Tibial artery (tissue), 4 donors: ENCODE data around the gene KNDC1.

Experiments used
- DNase-seq, 2 donors: peaks; one replicate each; pipeline ENCODE4 v3.0.0-alpha.2; 2019
- H3K27ac ChIP-seq, 2 donors: fragments of 200-600 bp; sonication (generic) in 1 of 2; 1 replicate in 1 of 2; 2 replicates in 1 of 2; pipeline ENCODE4 v1.5.1; 2018 to 2019; ENCODE audit warnings: mild to moderate bottlenecking in 1 of 2
- H3K27me3 ChIP-seq, 2 donors: fragments of 200-600 bp; sonication (generic) in 1 of 2; one replicate each; pipeline versions ENCODE4 v1.5.1 to v1.6.0; 2016 to 2019
- H3K36me3 ChIP-seq, 3 donors: fragments of 200-600 bp; sonication (generic) in 2 of 3; one replicate each; pipeline ENCODE4 v1.5.1; 2016 to 2019; ENCODE audit warnings: mild to moderate bottlenecking in 2 of 3
- H3K4me1 ChIP-seq, 4 donors: fragments of 200-600 bp; sonication (generic) in 2 of 4; 1 replicate in 3 of 4; 2 replicates in 1 of 4; pipeline ENCODE4 v1.5.1; 2016 to 2019
- H3K4me3 ChIP-seq, 2 donors: fragments of 200-600 bp; sonication (generic) in 1 of 2; 1 replicate in 1 of 2; 2 replicates in 1 of 2; pipeline ENCODE4 v1.5.1; 2018 to 2019; ENCODE audit warnings: mild to moderate bottlenecking in 2 of 2
- H3K9me3 ChIP-seq, 3 donors: fragments of 200-600 bp; sonication (generic) in 1 of 3; one replicate each; pipeline ENCODE4 v1.5.1; 2016 to 2019
- CTCF ChIP-seq, 2 experiments: fragments of 200-600 bp in 1 of 2; fragments of 450-650 bp in 1 of 2; IDR thresholded peaks; one replicate each; pipeline ENCODE4 v1.5.1; 2017 to 2019; ENCODE audit warnings: antibody characterized with exemption in 2 of 2, mild to moderate bottlenecking in 1 of 2, moderate library complexity in 1 of 2
- intact Hi-C: fragments of 100-400 bp; cut with DNase I; formaldehyde crosslinking; loops from one replicate; pipeline ENCODE4 v1.15.0; 2023; ENCODE audit warnings: low total_unique reads

KNDC1 gene

GRCh38 chr10:133201948-133202725 is 42.1 kb downstream of the KNDC1 start:
- TF ChIP-seq CTCF (IDR thresholded peaks at IDR 0.05), result no peak
- no peak for DNase-seq
- intact Hi-C loops, result no loop called here
- no peaks in the 10 kb centered on the region for H3K4me1 ChIP-seq
- H3K36me3 ChIP-seq, result no peaks in the 10 kb centered on the region
- no peak overlapping the region for H3K27ac ChIP-seq
- no peak overlapping the region for H3K4me3 ChIP-seq
- no peaks in the 10 kb centered on the region for H3K9me3 ChIP-seq
- H3K27me3 ChIP-seq, result peaks cover 0 to 51% of the 10 kb centered on the region in 2 donors

- no peak for TF ChIP-seq CTCF (IDR thresholded peaks at IDR 0.05)
- H3K4me3 ChIP-seq, result no peak overlapping the region
- no peaks in the 10 kb centered on the region for H3K36me3 ChIP-seq
- H3K27ac ChIP-seq, result no peak overlapping the region
- no peak for DNase-seq
- intact Hi-C loops, result no loop called here
- H3K4me1 ChIP-seq, result no peaks in the 10 kb centered on the region
- no peaks in the 10 kb centered on the region for H3K9me3 ChIP-seq
- H3K27me3 ChIP-seq, result peaks cover 0 to 46% of the 10 kb centered on the region in 2 donors
Observed at GRCh38 chr10:133202778-133203651, 43.0 kb downstream of the KNDC1 start.

- H3K4me3 ChIP-seq, result no peak overlapping the region
- no peak overlapping the region for H3K27ac ChIP-seq
- H3K9me3 ChIP-seq, result no peaks in the 10 kb centered on the region
- no peaks in the 10 kb centered on the region for H3K36me3 ChIP-seq
- peaks cover 0 to 39% of the 10 kb centered on the region in 2 donors for H3K27me3 ChIP-seq
- no peaks in the 10 kb centered on the region for H3K4me1 ChIP-seq
- intact Hi-C loops, result no loop called here
- DNase-seq, result no peak
- no peak for TF ChIP-seq CTCF (IDR thresholded peaks at IDR 0.05)
Observed at GRCh38 chr10:133203652-133204195, 43.7 kb downstream of the KNDC1 start.

- intact Hi-C loops, result no loop called here
- H3K27ac ChIP-seq, result no peak overlapping the region
- no peaks in the 10 kb centered on the region for H3K36me3 ChIP-seq
- DNase-seq, result no peak
- TF ChIP-seq CTCF (IDR thresholded peaks at IDR 0.05), result no peak
- H3K27me3 ChIP-seq, result peaks cover 0 to 33% of the 10 kb centered on the region in 2 donors
- no peaks in the 10 kb centered on the region for H3K4me1 ChIP-seq
- H3K9me3 ChIP-seq, result no peaks in the 10 kb centered on the region
- H3K4me3 ChIP-seq, result no peak overlapping the region
Observed at GRCh38 chr10:133204226-133205015, 44.4 kb downstream of the KNDC1 start.

GRCh38 chr10:133205146-133205545 is 45.1 kb downstream of the KNDC1 start:
- H3K27me3 ChIP-seq, result peaks cover 0 to 26% of the 10 kb centered on the region in 2 donors
- no peaks in the 10 kb centered on the region for H3K9me3 ChIP-seq
- DNase-seq, result no peak
- TF ChIP-seq CTCF (IDR thresholded peaks at IDR 0.05), result no peak
- intact Hi-C loops, result no loop called here
- no peaks in the 10 kb centered on the region for H3K4me1 ChIP-seq
- H3K27ac ChIP-seq, result no peak overlapping the region
- H3K4me3 ChIP-seq, result no peak overlapping the region
- no peaks in the 10 kb centered on the region for H3K36me3 ChIP-seq
